MCF 10A (cell line): Measurements from ENCODE around the gene TIFAB. TPM values are rescaled to one million over a fixed set of nuclear protein-coding genes. Genes with fewer than 3 reads are reported as not detected.

Experiments
- BruUV-seq: library from RNA; stranded (reverse); fragments of 400-500 nt; replicated peaks from 2 replicates; lab custom pipeline; 2021; lab: Mats Ljungman, UMichigan
- CTCF ChIA-PET: fragments of 300-600 bp; sonication (Branson Sonifier 250); formaldehyde crosslinking; extraction: SDS; loops from one replicate; lab custom pipeline; 2021; ENCODE audit warnings: antibody characterized with exemption, inconsistent platforms; lab: Yijun Ruan, JAX
- POLR2A ChIA-PET: fragments of 300-600, 350-650 bp; sonication (Branson Sonifier 250); formaldehyde crosslinking; extraction: SDS; loops from one replicate; lab custom pipeline; 2020; ENCODE audit warnings: antibody characterized with exemption, inconsistent platforms; lab: Yijun Ruan, JAX
- DNase-seq: peaks from one replicate; pipeline ENCODE4 v3.0.0-alpha.2; 2018; ENCODE audit not compliant: unreplicated experiment
- H3K27ac Mint-ChIP-seq: one replicate; pipeline ENCODE4 v1.8.0; 2022; ENCODE audit warnings: mild to moderate bottlenecking, low read depth, mixed read lengths; ENCODE audit not compliant: unreplicated experiment
- H3K27me3 Mint-ChIP-seq: one replicate; pipeline ENCODE4 v1.8.0; 2022; ENCODE audit warnings: mixed read lengths; ENCODE audit not compliant: insufficient read depth, unreplicated experiment
- H3K36me3 Mint-ChIP-seq: one replicate; pipeline ENCODE4 v1.8.0; 2022; ENCODE audit warnings: mild to moderate bottlenecking, moderate library complexity, mixed read lengths; ENCODE audit not compliant: insufficient read depth, unreplicated experiment
- H3K4me1 Mint-ChIP-seq: one replicate; pipeline ENCODE4 v1.8.0; 2022; ENCODE audit warnings: mixed read lengths; ENCODE audit not compliant: insufficient read depth, unreplicated experiment
- H3K4me3 Mint-ChIP-seq: one replicate; pipeline ENCODE4 v1.8.0; 2022; ENCODE audit warnings: mild to moderate bottlenecking, moderate library complexity, mixed read lengths; ENCODE audit not compliant: unreplicated experiment
- H3K9me3 Mint-ChIP-seq: one replicate; pipeline ENCODE4 v1.8.0; 2022; ENCODE audit warnings: mixed read lengths; ENCODE audit not compliant: unreplicated experiment
- CTCF ChIP-seq: fragments of 200-600 bp; IDR thresholded peaks from one replicate; pipeline ENCODE4 v1.8.0; 2022; ENCODE audit warnings: antibody characterized with exemption, mild to moderate bottlenecking; ENCODE audit not compliant: unreplicated experiment
- intact Hi-C: fragments of 100-400 bp; cut with micrococcal nuclease; formaldehyde crosslinking; loops from 2 replicates; pipeline ENCODE4 v1.14.1; 2022
- total RNA-seq: library from RNA; stranded (reverse); gene quantifications from 2 replicates; pipeline ENCODE4 v1.2.3, GENCODE V29; 2022

TIFAB gene
- total RNA-seq, 1 experiment from 2014 or later: not detected

- POLR2A ChIA-PET: interaction anchor here (0.9 to 1.6 kb wide), 2 partner anchors 24 to 83 kb away, joined by 3 to 8 read pairs; no protein-coding TSS in a partner anchor
- Mint-ChIP-seq H3K27me3 (peaks cover 12% of the 10 kb centered on the region), H3K4me3 (no peak overlapping the region), H3K9me3 (no peaks in the 10 kb centered on the region), H3K27ac (no peak overlapping the region), H3K36me3 (no peaks in the 10 kb centered on the region), H3K4me1 (peaks cover 5% of the 10 kb centered on the region)
- CTCF ChIA-PET: interaction anchor here (0.7 to 29.6 kb wide), 4 partner anchors 12 to 194 kb away, joined by 3 to 2166 read pairs (median 56); no protein-coding TSS in a partner anchor
- BruUV-seq: no TSS peak
- intact Hi-C loops: no loop called here
- no peak for DNase-seq
- no peak for TF ChIP-seq CTCF
These were observed 16.4 kb upstream of the TIFAB start for GRCh38 chr5:135468541-135468940.

- no peak for TF ChIP-seq CTCF
- ChIA-PET POLR2A (interaction anchor here (0.9 to 8.0 kb wide), 2 partner anchors 24 to 83 kb away, joined by 3 to 88 read pairs; no protein-coding TSS in a partner anchor), CTCF (interaction anchor here (0.6 to 29.6 kb wide), 7 partner anchors 8 to 1522 kb away, joined by 3 to 2166 read pairs (median 32); no protein-coding TSS in a partner anchor)
- H3K36me3 Mint-ChIP-seq: no peaks in the 10 kb centered on the region
- no peaks in the 10 kb centered on the region for H3K9me3 Mint-ChIP-seq
- no peak for DNase-seq
- no peak overlapping the region for H3K4me3 Mint-ChIP-seq
- BruUV-seq: no TSS peak
- H3K27me3 Mint-ChIP-seq: peaks cover 12% of the 10 kb centered on the region
- H3K4me1 Mint-ChIP-seq: peaks cover 5% of the 10 kb centered on the region
- H3K27ac Mint-ChIP-seq: no peak overlapping the region
- intact Hi-C loops: loop anchor here (2.0 kb wide), 1 partner anchor 25 kb away; no protein-coding TSS in a partner anchor
These were observed 15.8 kb upstream of the TIFAB start for GRCh38 chr5:135467871-135468485.

- H3K27ac Mint-ChIP-seq: no peak overlapping the region
- no peak for TF ChIP-seq CTCF
- no peak for DNase-seq
- H3K9me3 Mint-ChIP-seq: no peaks in the 10 kb centered on the region
- no TSS peak for BruUV-seq
- ChIA-PET CTCF (interaction anchor here (0.6 to 29.6 kb wide), 27 partner anchors 9 to 1898 kb away, joined by 3 to 2166 read pairs (median 10); partner anchors contain the start of genes CXCL14, DCANP1 and NEUROG1), POLR2A (interaction anchor here (0.6 to 8.0 kb wide), 4 partner anchors 21 to 628 kb away, joined by 3 to 88 read pairs (median 6); no protein-coding TSS in a partner anchor)
- no peaks in the 10 kb centered on the region for H3K36me3 Mint-ChIP-seq
- H3K4me3 Mint-ChIP-seq: no peak overlapping the region
- H3K27me3 Mint-ChIP-seq: peaks cover 12% of the 10 kb centered on the region
- H3K4me1 Mint-ChIP-seq: peaks cover 5% of the 10 kb centered on the region
- intact Hi-C loops: loop anchor here (2.0 kb wide), 1 partner anchor 26 kb away; no protein-coding TSS in a partner anchor
These were observed 15.0 kb upstream of the TIFAB start for GRCh38 chr5:135467051-135467625.
